Gastroesophageal sphincter (tissue), 3 donors: ENCODE data around the gene F2RL3.

ENCODE experiments used
- POLR2AphosphoS5 ChIP-seq: sonication (generic); formaldehyde crosslinking; IDR thresholded peaks from one replicate; pipeline ENCODE4 v1.6.1; 2017; ENCODE audit warnings: antibody characterized with exemption
- TF ChIP-seq, protein P1 (sequence below), 4 experiments: fragments of 200-600 bp in 2 of 4; fragments of 450-650 bp in 2 of 4; sonication (generic) in 1 of 4; IDR thresholded peaks; one replicate each; pipeline ENCODE4 v1.5.1; 2017 to 2019; ENCODE audit warnings: antibody characterized with exemption in 4 of 4, mild to moderate bottlenecking in 2 of 4, moderate library complexity in 2 of 4

DNA sequence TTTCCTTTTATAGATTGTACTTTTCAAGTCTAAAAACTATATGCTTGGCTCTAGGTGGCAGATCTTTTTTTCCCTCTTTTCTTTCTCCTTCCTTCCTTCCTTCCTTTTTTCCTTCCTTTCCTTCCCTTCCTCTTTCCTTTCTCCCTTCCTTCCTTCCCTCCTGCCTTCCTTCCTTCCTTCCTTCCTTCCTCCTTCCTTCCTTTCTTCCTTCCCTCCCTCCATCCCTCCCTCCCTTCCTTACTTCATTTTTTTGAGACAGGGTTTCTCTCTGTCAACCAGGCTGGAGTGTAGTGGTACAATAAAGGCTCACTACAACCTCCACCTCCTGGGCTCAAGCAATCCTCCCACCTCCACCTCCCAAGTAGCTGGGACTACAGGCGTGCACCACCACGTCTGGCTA is 48.1 kb downstream of the F2RL3 start:
- no peak for TF ChIP-seq POLR2AphosphoS5
- TF ChIP-seq, protein P1, sequence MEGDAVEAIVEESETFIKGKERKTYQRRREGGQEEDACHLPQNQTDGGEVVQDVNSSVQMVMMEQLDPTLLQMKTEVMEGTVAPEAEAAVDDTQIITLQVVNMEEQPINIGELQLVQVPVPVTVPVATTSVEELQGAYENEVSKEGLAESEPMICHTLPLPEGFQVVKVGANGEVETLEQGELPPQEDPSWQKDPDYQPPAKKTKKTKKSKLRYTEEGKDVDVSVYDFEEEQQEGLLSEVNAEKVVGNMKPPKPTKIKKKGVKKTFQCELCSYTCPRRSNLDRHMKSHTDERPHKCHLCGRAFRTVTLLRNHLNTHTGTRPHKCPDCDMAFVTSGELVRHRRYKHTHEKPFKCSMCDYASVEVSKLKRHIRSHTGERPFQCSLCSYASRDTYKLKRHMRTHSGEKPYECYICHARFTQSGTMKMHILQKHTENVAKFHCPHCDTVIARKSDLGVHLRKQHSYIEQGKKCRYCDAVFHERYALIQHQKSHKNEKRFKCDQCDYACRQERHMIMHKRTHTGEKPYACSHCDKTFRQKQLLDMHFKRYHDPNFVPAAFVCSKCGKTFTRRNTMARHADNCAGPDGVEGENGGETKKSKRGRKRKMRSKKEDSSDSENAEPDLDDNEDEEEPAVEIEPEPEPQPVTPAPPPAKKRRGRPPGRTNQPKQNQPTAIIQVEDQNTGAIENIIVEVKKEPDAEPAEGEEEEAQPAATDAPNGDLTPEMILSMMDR (IDR thresholded peaks at IDR 0.05): no peak
